Caco-2 (cell line): ENCODE data around the gene TEAD1. TPM values are rescaled to one million over a fixed set of nuclear protein-coding genes. Genes with fewer than 3 reads are reported as not detected.
A peak's percentile ranks its signal among the peaks of the same experiment; 100 is the strongest.
"Not testable (repeated sequence)": the region's sequence is repeated elsewhere in the genome, so short reads cannot be mapped to it uniquely, and the experiment has no call there.

Experiments
- BruUV-seq: library from RNA; stranded (reverse); fragments of 400-500 nt; replicated peaks from 2 replicates; lab custom pipeline; 2021; lab: Mats Ljungman, UMichigan
- CTCF ChIA-PET: fragments of 300-600 bp; sonication (Branson Sonifier 250); formaldehyde crosslinking; loops from one replicate; lab custom pipeline; 2022; ENCODE audit warnings: antibody characterized with exemption; lab: Charles Lee
- POLR2A ChIA-PET: fragments of 300-600 bp; sonication (Branson Sonifier 250); formaldehyde crosslinking; loops from one replicate; lab custom pipeline; 2022; ENCODE audit warnings: antibody characterized with exemption; lab: Charles Lee
- DNase-seq, 2 experiments: peaks; one replicate each; pipeline versions ENCODE4 v3.0.0 to v3.0.0-alpha.2; 2020 to 2022
- H3K27me3 ChIP-seq: replicated peaks from 2 replicates; pipeline ENCODE4 v1.6.0; 2011; ENCODE audit warnings: low read length; ENCODE audit not compliant: control insufficient read depth, insufficient read depth
- H3K36me3 ChIP-seq: 2 replicates; pipeline ENCODE4 v1.5.1; 2011; ENCODE audit warnings: low read length; ENCODE audit not compliant: control insufficient read depth, insufficient read depth
- H3K4me1 ChIP-seq: fragments of 250-450 bp; sonication (Bioruptor Pico); 2 replicates; pipeline ENCODE4 v1.5.1; 2020; ENCODE audit warnings: mild to moderate bottlenecking
- H3K4me3 ChIP-seq: 2 replicates; pipeline ENCODE4 v1.5.1; 2011; ENCODE audit warnings: low read depth, mild to moderate bottlenecking, control low read depth, low read length
- H3K9me3 ChIP-seq: fragments of 250-450 bp; sonication (Bioruptor Pico); 2 replicates; pipeline ENCODE4 v1.5.1; 2020; ENCODE audit warnings: mild to moderate bottlenecking, moderate library complexity
- H3K27ac Mint-ChIP-seq: one replicate; pipeline ENCODE4 v1.8.0; 2022; ENCODE audit warnings: mixed read lengths; ENCODE audit not compliant: unreplicated experiment
- H3K27me3 Mint-ChIP-seq: one replicate; pipeline ENCODE4 v1.8.0; 2022; ENCODE audit warnings: mixed read lengths; ENCODE audit not compliant: insufficient read depth, unreplicated experiment
- H3K36me3 Mint-ChIP-seq: one replicate; pipeline ENCODE4 v1.8.0; 2022; ENCODE audit warnings: mild to moderate bottlenecking, mixed read lengths; ENCODE audit not compliant: insufficient read depth, unreplicated experiment
- H3K4me1 Mint-ChIP-seq: one replicate; pipeline ENCODE4 v1.8.0; 2022; ENCODE audit warnings: low read depth, mixed read lengths; ENCODE audit not compliant: unreplicated experiment
- H3K4me3 Mint-ChIP-seq: one replicate; pipeline ENCODE4 v1.8.0; 2022; ENCODE audit warnings: mild to moderate bottlenecking, moderate library complexity, mixed read lengths; ENCODE audit not compliant: unreplicated experiment
- H3K9me3 Mint-ChIP-seq: one replicate; pipeline ENCODE4 v1.8.0; 2022; ENCODE audit warnings: mixed read lengths; ENCODE audit not compliant: unreplicated experiment
- intact Hi-C: fragments of 100-400 bp; cut with micrococcal nuclease; formaldehyde crosslinking; loops from one replicate; pipeline ENCODE4 v1.10.0; 2022; ENCODE audit not compliant: unreplicated experiment
- total RNA-seq: library from RNA; stranded (reverse); gene quantifications from 2 replicates; pipeline ENCODE4 v1.2.3, GENCODE V29; 2022
- TF ChIP-seq, protein P1 (sequence below), 2 experiments: fragments of 200-600 bp in 1 of 2; IDR thresholded peaks; 1 replicate in 1 of 2; 2 replicates in 1 of 2; pipeline versions ENCODE4 v1.5.1 to v1.8.0; 2011 to 2022; ENCODE audit warnings: antibody characterized with exemption in 1 of 2, control low read depth in 1 of 2, inconsistent platforms in 1 of 2, low read depth in 1 of 2, low read length in 1 of 2, mild to moderate bottlenecking in 1 of 2, moderate library complexity in 1 of 2; ENCODE audit not compliant: insufficient read depth in 1 of 2, severe bottlenecking in 1 of 2, unreplicated experiment in 1 of 2

The TEAD1 gene
- total RNA-seq, 1 experiment from 2014 or later: 144 TPM

DNA sequence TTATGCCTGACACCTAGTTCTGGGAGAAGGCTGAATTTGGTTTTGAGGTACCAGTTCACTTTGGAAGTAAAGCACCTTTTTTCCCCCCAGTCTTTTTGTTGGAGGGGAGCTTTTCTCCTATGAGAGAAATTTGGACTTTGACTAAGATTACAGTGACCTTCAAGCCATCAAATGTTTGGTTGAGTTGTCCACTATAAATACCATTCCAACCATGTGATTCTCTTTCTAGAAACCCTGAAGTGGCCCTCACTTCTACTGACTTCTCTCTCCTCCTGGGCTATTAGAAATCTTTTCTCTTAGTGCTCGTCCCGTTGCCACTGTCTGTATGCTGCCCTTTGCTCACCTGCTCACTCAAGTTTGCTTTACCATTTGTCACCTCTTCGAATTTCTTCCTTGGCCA lies 82.6 kb downstream of the TEAD1 start:
- Histone ChIP-seq H3K27me3 (no peaks in the 10 kb centered on the region), H3K4me3 (no peak overlapping the region), H3K9me3 (no peaks in the 10 kb centered on the region), H3K36me3 (no peaks in the 10 kb centered on the region), H3K4me1 (peaks cover 22% of the 10 kb centered on the region)
- H3K4me1 Mint-ChIP-seq: peaks cover 46% of the 10 kb centered on the region
- peaks cover 29% of the 10 kb centered on the region for H3K36me3 Mint-ChIP-seq
- intact Hi-C loops: no loop called here
- POLR2A ChIA-PET: no interaction called here
- BruUV-seq: no TSS peak
- H3K9me3 Mint-ChIP-seq: no peaks in the 10 kb centered on the region
- DNase-seq: no peak
- CTCF ChIA-PET: no interaction called here
- TF ChIP-seq, protein P1, sequence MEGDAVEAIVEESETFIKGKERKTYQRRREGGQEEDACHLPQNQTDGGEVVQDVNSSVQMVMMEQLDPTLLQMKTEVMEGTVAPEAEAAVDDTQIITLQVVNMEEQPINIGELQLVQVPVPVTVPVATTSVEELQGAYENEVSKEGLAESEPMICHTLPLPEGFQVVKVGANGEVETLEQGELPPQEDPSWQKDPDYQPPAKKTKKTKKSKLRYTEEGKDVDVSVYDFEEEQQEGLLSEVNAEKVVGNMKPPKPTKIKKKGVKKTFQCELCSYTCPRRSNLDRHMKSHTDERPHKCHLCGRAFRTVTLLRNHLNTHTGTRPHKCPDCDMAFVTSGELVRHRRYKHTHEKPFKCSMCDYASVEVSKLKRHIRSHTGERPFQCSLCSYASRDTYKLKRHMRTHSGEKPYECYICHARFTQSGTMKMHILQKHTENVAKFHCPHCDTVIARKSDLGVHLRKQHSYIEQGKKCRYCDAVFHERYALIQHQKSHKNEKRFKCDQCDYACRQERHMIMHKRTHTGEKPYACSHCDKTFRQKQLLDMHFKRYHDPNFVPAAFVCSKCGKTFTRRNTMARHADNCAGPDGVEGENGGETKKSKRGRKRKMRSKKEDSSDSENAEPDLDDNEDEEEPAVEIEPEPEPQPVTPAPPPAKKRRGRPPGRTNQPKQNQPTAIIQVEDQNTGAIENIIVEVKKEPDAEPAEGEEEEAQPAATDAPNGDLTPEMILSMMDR (IDR thresholded peaks at IDR 0.05; ENCODE audit: insufficient read depth in 1 of 2, low read depth in 1 of 2, low read length in 1 of 2, severe bottlenecking in 1 of 2, unreplicated experiment in 1 of 2): no peak
- H3K27me3 Mint-ChIP-seq: no peaks in the 10 kb centered on the region
- no peak overlapping the region for H3K4me3 Mint-ChIP-seq
- peak overlapping the region; percentile 51 for H3K27ac Mint-ChIP-seq

GRCh38 chr11:12757416-12757815 lies 83.2 kb downstream of the TEAD1 start:
- H3K4me3 Mint-ChIP-seq: no peak overlapping the region
- BruUV-seq: no TSS peak
- Histone ChIP-seq H3K36me3 (no peaks in the 10 kb centered on the region), H3K9me3 (no peaks in the 10 kb centered on the region), H3K4me1 (peaks cover 25% of the 10 kb centered on the region), H3K27me3 (no peaks in the 10 kb centered on the region), H3K4me3 (no peak overlapping the region)
- intact Hi-C loops: no loop called here
- no peak for DNase-seq
- no peaks in the 10 kb centered on the region for H3K9me3 Mint-ChIP-seq
- CTCF ChIA-PET: no interaction called here
- H3K4me1 Mint-ChIP-seq: peaks cover 51% of the 10 kb centered on the region
- POLR2A ChIA-PET: no interaction called here
- H3K36me3 Mint-ChIP-seq: peaks cover 29% of the 10 kb centered on the region
- TF ChIP-seq, protein P1 (IDR thresholded peaks at IDR 0.05; ENCODE audit: insufficient read depth in 1 of 2, low read depth in 1 of 2, low read length in 1 of 2, severe bottlenecking in 1 of 2, unreplicated experiment in 1 of 2): no peak
- no peaks in the 10 kb centered on the region for H3K27me3 Mint-ChIP-seq
- peak overlapping the region; percentile 51 for H3K27ac Mint-ChIP-seq

DNA sequence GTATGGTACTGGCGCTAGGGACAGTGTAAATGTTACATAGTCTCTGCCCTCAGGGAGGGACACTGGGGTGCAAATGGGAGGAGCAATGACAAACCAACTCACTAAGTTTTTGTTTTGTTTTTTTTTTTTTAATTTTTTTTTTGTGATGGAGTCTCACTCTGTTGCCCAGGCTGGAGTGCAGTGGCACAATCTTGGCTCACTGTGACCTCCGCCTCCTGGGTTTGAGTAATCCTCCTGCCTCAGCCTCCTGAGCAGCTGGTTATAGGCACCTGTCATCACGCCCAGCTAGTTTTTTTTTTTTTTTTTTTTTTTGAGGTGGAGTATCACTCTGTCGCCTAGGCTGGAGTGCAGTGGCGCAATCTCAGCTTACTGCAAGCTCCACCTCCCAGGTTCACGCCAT lies 83.9 kb downstream of the TEAD1 start:
- DNase-seq, H3K27ac Mint-ChIP-seq, H3K36me3 ChIP-seq, BruUV-seq, H3K9me3 ChIP-seq, intact Hi-C loops, H3K27me3 Mint-ChIP-seq, H3K4me3 Mint-ChIP-seq, H3K9me3 Mint-ChIP-seq, H3K4me3 ChIP-seq, H3K27me3 ChIP-seq, POLR2A ChIA-PET: not testable (repeated sequence)
- Mint-ChIP-seq H3K4me1 (peaks cover 51% of the 10 kb centered on the region), H3K36me3 (peaks cover 33% of the 10 kb centered on the region)
- CTCF ChIA-PET: interaction anchor here (0.6 kb wide), 1 partner anchor 425 kb away, joined by 3 read pairs; no protein-coding TSS in a partner anchor
- peaks cover 25% of the 10 kb centered on the region for H3K4me1 ChIP-seq

GRCh38 chr11:12761029-12761428 lies 86.8 kb downstream of the TEAD1 start:
- intact Hi-C loops: loop anchor here (5.0 kb wide), 1 partner anchor 39 kb away; no protein-coding TSS in a partner anchor
- DNase-seq: no peak
- Histone ChIP-seq H3K4me3 (no peak overlapping the region), H3K4me1 (peaks cover 24% of the 10 kb centered on the region), H3K27me3 (no peaks in the 10 kb centered on the region), H3K9me3 (no peaks in the 10 kb centered on the region), H3K36me3 (no peaks in the 10 kb centered on the region)
- TF ChIP-seq, protein P1 (IDR thresholded peaks at IDR 0.05; ENCODE audit: insufficient read depth in 1 of 2, low read depth in 1 of 2, low read length in 1 of 2, severe bottlenecking in 1 of 2, unreplicated experiment in 1 of 2): peak in 1 of 2 experiments; percentile 43
- Mint-ChIP-seq H3K9me3 (no peaks in the 10 kb centered on the region), H3K27me3 (no peaks in the 10 kb centered on the region), H3K36me3 (peaks cover 29% of the 10 kb centered on the region), H3K27ac (no peak overlapping the region), H3K4me3 (no peak overlapping the region), H3K4me1 (peaks cover 30% of the 10 kb centered on the region)
- BruUV-seq: no TSS peak
- CTCF ChIA-PET: no interaction called here
- POLR2A ChIA-PET: no interaction called here
